ENCODE data around the gene TMOD2. TPM values are rescaled to one million over a fixed set of nuclear protein-coding genes. Genes with fewer than 3 reads are reported as not detected.

TMOD2 gene
- total RNA-seq, 1 donor from 2014 or later = 14.7 TPM

- intact Hi-C loops (cut with DNase I) = no loop called here
- peaks cover 80% of the 10 kb centered on the region for H3K4me1 ChIP-seq
- H3K4me3 ChIP-seq = no peak overlapping the region
- no peak for TF ChIP-seq CTCF (IDR thresholded peaks at IDR 0.05)
- ATAC-seq = no peak
- no peaks in the 10 kb centered on the region for H3K36me3 ChIP-seq
- H3K27me3 ChIP-seq (ENCODE audit: low read depth) = no peaks in the 10 kb centered on the region
- DNase-seq = no peak
- no peaks in the 10 kb centered on the region for H3K9me3 ChIP-seq
- H3K27ac ChIP-seq = no peak overlapping the region
These were observed 98.5 kb downstream of the TMOD2 start for GRCh38 chr15:51849860-51850259.

GRCh38 chr15:51853998-51854397, 102.6 kb downstream of the TMOD2 start:
- DNase-seq (no peak), ATAC-seq (no peak)
- H3K9me3 ChIP-seq = no peaks in the 10 kb centered on the region
- peaks cover 62% of the 10 kb centered on the region for H3K4me1 ChIP-seq
- no peaks in the 10 kb centered on the region for H3K36me3 ChIP-seq
- H3K27me3 ChIP-seq (ENCODE audit: low read depth) = no peaks in the 10 kb centered on the region
- TF ChIP-seq CTCF (IDR thresholded peaks at IDR 0.05) = no peak
- H3K27ac ChIP-seq = no peak overlapping the region
- intact Hi-C loops (cut with DNase I) = no loop called here
- H3K4me3 ChIP-seq = no peak overlapping the region

- H3K27me3 ChIP-seq (ENCODE audit: low read depth) = no peaks in the 10 kb centered on the region
- no peak overlapping the region for H3K27ac ChIP-seq
- H3K9me3 ChIP-seq = no peaks in the 10 kb centered on the region
- ATAC-seq (peak in 1 of 2 donors; percentile 26), DNase-seq (no peak)
- no peak for TF ChIP-seq CTCF (IDR thresholded peaks at IDR 0.05)
- peaks cover 46% of the 10 kb centered on the region for H3K4me1 ChIP-seq
- H3K4me3 ChIP-seq = no peak overlapping the region
- intact Hi-C loops (cut with DNase I) = no loop called here
- no peaks in the 10 kb centered on the region for H3K36me3 ChIP-seq
These were observed 104.2 kb downstream of the TMOD2 start for GRCh38 chr15:51855612-51856011.

GRCh38 chr15:51856714-51857380, 105.5 kb downstream of the TMOD2 start:
- ATAC-seq (no peak), DNase-seq (no peak)
- no peak overlapping the region for H3K27ac ChIP-seq
- intact Hi-C loops (cut with DNase I) = no loop called here
- H3K4me3 ChIP-seq = no peak overlapping the region
- no peaks in the 10 kb centered on the region for H3K36me3 ChIP-seq
- peaks cover 43% of the 10 kb centered on the region for H3K4me1 ChIP-seq
- no peak for TF ChIP-seq CTCF (IDR thresholded peaks at IDR 0.05)
- H3K9me3 ChIP-seq = no peaks in the 10 kb centered on the region
- H3K27me3 ChIP-seq (ENCODE audit: low read depth) = no peaks in the 10 kb centered on the region

- Histone ChIP-seq H3K4me3 (no peak overlapping the region), H3K9me3 (no peaks in the 10 kb centered on the region), H3K27ac (no peak overlapping the region), H3K4me1 (peaks cover 18% of the 10 kb centered on the region), H3K36me3 (peaks cover 40% of the 10 kb centered on the region), H3K27me3 (ENCODE audit: low read depth) (no peaks in the 10 kb centered on the region)
- intact Hi-C loops (cut with DNase I) = no loop called here
- ATAC-seq (peak in 1 of 2 donors; percentile 44), DNase-seq (no peak)
- no peak for TF ChIP-seq CTCF (IDR thresholded peaks at IDR 0.05)
These were observed 110.4 kb downstream of the TMOD2 start for GRCh38 chr15:51861557-51862359.
